Muscle of arm (tissue), 12 donors: ENCODE data around the gene TYMP. TPM values are rescaled to one million over a fixed set of nuclear protein-coding genes. Genes with fewer than 3 reads are reported as not detected.
"Not testable (repeated sequence)": the region's sequence is repeated elsewhere in the genome, so short reads cannot be mapped to it uniquely, and the experiment has no call there.

ENCODE experiments used
- DNase-seq: peaks from one replicate; pipeline ENCODE4 v3.0.0-alpha.2; 2013
- polyA plus RNA-seq, 12 donors: library from polyadenylated mRNA; unstranded; fragments of 120-200 nt; gene quantifications; one replicate each; pipeline ENCODE4 v1.2.1, GENCODE V29; 2013; ENCODE audit not compliant: insufficient read length in 12 of 12

The TYMP gene
- polyA plus RNA-seq, 12 donors, result 1.9 to 25.0 (median 2.9) TPM; not detected in 1

DNA sequence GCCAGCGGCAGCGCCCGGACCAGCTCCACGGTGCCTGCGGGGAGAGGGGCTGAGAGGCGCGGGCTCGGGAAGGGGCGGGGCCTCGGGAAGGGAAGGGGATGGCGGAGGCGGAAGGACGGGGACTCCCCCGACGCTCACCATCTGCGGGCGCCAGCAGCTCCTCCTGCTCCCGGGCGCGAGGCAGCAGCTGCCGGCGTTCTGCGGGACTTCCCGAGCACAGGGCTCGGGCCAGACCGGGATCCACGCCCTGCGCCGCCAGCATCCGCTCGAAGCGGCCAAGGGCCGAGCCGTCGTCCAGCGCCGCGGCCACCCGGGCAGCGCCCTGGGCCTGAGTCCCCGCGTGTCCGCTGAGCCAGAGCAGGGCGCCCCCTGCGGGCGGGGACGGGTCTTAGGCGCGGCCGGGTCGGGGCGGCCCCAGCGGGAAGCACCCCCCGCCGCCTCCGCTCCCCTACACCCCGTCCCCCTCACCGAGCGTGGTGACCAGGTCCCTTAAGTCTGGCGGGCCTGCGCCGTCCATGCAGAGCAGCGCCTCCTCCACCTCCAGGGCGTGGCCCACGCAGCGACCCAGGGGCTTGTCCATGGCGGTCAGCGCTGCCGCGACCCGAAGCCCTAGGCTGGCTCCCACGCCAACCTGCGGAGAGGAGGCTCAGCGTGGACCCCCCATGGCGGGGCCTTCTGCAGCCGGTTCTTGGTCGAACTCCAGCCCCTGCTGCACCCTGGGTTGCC is 3.5 kb downstream of the TYMP start:
- peak; percentile 78 for DNase-seq

DNA sequence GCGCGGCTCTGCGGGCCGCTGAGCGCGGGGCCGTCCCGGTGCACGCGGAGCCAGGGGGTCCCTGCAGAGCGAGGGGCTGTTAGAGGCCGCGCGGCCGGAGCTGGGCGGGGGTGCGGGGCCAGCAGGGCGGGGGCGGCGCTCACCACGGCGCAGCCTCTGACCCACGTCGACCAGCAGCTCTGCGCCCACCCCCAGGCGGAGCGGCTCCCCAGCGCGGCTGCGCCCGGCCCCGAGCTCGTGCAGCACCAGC is 4.0 kb downstream of the TYMP start:
- DNase-seq, result no peak

DNA sequence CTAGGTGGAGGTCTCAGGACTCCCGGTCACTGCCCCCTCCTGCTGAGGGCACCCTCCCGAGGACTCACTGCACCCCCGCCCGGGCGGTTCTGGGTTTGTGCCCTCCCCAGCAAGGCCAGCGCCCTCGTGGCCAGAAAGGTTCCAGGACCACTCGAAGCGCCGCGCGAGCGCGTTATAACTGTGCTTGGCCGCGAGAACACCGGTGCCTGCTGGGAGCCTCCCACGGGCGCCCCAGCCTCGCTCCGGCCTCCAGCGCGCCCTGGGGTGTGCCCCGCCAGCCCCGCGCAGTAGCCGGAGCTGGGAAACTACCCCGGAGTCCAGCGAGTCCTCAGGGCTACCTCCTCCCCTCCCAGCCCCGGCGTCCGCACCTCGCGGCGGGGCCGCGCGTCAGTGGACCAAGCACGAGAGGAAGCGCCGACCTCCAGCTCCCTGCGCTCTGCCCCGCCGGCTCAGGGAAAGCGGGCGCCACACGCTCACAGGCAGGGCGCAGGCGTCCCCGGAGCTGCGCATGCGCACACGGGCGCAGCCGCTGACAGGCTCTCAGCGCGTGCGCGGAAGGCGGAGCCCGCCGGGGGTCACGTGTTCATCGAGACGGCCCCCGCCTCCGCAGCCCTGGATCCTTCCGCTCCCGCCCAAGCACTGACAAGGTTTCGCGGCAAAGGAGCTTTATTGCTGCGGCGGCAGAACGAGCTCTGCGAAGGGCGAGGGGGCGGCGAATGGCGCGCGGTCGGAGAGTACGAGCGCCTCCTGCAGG is 4.5 kb downstream of the TYMP start, which contains the start of gene SCO2:
SCO2 (minus strand) TSS at position 495 of the 754 bp plus-strand sequence. CDS start 1,187 bp downstream, outside the sequence.
- peak; percentile 97 for DNase-seq

DNA sequence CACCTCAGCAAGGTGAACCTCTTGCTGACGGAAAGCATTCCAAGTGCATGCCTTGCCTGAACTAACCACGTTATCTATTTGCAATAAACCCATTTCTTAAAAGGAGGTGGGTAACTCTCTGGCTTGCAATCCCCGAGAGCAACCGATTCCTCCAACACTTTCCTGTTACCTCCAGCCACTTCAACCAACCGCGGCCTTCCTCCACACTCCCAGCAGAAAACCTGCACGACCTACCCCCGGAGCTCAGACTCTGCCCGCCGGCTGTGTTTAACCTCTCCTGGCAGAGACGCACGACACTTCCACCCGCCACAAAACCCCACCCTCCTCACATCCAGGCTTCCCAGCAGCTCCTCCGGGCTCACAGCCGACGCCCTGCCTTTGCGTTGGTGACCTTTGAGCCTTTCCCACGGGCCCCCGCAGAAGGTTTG is 5.1 kb downstream of the TYMP start:
- no peak for DNase-seq

DNA sequence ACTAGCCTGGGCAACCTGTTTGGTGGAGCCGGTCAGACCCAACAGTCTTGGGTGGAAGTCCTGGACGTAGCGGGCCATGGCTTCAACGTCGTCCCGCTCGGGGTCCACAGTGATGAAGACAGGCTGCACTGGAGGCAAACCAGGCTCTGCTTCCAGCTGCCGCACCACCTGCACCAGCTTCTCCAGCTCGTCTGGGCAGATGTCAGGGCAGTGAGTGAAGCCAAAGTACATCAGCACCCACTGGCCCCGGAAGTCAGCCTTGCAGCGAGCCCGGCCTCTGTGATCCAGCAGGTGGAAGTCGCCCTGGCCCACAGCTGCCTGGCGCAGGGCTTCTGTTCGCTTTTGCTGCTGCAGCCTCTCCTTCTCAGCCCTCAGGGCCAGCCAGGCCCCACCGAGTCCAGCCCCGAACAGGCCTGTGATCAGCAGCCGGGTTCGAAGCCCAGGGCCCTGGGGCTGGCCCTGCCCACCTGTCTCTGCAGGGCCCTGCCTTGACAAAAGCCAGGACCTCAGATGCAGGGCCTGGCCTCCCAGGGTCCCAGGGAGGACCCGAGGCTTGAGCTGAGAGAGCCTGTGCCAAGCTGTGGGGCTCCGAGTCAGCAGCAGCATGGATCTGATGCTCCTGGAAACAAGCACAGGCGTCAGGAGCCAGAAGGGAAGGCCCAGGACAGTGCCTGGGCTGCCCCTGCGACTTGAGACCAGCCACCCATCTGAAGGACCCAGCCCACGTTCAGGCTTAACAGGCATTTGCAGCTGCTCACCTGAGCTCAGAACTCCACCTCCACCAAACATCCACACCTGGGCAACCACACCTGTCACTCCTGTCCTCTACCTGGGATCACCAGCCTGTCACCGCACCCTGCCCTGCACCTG is 5.8 kb downstream of the TYMP start:
- DNase-seq, result no peak

DNA sequence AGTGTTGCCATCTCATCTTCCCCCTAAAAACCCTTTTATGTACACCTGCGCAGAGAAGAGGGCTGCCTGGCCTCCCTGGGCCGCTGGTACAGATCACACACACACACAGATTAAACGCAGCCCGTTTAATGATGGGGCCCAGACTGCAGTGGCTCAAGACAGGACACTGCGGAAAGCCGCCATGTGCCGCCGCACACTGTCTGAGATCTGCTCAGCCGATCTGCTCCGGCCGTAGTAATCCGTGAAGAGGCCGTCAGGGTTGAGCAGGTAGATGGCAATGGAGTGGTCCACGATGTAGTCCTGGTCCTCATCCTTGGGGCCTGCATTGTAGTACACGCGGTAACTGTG is 6.4 kb downstream of the TYMP start:
- DNase-seq, result no peak

DNA sequence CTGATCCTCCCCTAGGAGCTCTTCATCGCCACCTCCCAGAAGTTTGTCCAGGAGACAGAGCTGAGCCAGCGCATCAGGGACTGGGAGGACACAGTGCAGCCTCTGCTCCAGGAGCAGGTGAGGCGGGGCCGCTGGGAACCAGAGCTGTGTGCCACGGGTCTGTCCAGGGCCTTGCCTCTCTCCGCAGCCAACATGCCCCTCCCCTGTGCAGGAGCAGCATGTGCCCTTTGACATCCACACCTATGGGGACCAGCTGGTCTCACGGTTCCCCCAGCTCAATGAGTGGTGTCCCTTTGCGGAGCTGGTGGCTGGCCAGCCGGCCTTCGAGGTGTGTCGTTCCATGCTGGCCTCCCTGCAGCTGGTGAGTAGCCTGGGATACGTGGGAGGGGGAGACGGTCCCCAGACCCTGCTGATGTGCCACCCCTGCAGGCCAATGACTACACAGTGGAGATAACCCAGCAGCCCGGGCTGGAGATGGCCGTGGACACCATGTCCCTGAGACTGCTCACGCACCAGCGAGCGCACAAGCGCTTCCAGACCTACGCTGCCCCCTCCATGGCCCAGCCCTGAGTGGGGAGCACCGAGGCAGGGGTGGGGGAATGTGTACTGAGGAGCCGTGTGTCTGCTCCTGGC is 6.9 kb downstream of the TYMP start:
- DNase-seq, result no peak

DNA sequence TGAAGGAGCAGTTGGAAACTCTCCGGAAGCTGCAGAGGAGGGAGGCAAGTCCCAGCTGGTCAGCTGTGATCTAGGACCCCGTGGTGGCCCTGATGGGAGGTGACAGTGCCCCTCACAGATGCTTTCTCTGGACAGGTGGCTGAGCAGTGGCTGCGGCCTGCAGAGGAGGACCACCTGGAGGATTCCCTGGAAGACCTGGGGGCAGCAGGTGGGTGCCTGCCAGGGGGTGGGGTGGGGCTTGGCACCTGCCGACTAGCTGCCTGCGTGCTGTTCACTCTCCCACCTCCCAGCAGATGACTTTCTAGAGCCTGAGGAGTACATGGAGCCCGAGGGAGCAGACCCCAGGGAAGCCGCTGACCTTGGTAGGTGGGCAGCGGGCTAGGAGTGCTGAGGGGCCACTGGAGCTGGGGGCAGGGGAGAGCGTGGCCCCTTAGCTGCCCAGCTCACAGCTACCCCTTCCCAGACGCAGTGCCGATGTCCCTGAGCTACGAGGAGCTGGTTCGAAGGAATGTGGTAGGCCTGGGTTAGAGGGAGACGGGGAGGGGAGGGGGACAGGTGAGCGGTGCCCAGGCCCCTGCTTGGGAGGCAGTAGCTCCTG is 7.5 kb downstream of the TYMP start:
- DNase-seq, result no peak

DNA sequence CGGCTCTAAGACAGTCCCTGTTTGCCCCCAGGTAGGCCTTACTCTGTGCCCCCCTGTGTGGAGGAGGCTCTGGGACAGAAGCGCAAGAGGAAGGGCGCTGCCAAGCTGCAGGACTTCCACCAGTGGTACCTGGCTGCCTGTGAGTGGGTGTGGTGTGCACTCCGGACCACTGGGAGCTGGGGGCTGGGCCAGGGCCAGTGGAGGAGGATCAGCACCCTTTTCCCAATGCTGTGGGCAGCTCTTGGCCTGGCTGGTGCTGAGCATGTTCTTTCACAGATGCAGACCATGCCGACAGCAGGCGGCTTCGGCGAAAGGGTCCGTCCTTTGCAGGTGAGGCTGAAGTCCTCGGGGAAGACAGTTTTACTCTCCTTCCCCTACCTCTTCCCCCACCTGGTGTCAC is 8.1 kb downstream of the TYMP start:
- no peak for DNase-seq

DNA sequence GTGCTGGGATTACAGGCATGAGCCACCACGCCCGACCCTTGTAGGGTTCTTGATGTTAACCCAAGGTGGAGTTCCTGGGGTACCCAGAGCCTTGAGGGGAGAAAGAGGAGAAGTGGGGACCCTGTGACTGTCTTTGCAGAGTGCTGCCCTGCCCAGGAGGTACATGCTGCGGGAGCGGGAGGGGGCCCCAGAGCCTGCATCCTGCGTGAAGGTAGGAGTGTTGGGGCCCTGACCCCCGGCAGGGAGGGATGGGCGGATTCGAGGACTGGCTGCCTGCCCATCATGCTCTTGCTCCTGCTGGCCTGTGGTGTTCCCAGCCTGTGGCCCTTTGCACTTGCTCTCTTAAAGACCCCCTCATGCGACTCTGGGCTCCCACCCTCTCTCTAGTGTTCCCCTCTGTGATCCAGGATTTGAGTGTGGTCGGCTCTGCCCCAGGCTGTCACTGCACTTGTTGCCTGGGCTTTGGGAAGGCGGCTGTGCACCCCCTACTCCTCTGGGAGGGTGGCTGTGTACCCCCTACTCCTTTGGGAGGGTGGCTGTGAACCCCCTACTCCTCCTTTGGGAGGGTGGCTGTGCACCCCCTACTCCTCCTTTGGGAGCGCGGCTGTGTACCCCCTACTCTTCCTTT is 8.9 kb downstream of the TYMP start:
- no peak for DNase-seq

DNA sequence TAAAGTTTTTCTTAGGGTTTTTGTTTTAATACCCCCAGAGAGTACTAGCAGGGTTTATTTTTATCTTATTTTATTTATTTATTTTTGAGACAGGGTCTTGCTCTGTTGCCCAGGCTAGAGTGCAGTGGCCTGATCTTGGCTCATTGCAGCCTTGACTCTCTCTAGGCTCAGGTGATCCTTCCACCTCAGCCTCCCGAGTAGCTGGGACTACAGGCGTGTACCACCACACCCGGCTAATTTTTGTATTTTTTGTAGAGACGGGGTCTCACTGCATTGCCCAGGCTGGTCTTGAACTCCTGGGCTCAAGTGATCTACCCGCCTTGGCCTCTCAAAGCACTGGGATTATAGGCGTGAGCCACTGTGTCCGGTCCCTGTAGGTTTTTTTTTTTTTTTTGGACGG is 9.6 kb downstream of the TYMP start:
- not testable (repeated sequence) for DNase-seq

DNA sequence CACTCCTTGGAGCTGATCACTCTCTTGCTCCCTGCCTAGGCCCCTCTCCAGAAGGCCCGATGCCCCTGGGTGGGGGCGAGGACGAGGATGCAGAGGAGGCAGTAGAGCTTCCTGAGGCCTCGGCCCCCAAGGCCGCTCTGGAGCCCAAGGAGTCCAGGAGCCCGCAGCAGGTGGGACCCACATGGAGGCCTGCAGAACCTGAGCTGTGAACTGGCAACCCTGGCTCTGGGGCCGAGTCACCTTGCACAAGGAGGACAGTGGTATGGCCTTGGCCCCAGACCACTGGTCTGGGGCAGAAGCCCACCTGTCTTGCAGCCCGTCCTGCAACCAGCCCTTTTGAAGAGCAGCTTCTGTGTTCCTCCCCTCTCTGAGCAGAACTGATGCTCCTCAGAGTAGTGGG is 10.7 kb downstream of the TYMP start:
- no peak for DNase-seq

DNA sequence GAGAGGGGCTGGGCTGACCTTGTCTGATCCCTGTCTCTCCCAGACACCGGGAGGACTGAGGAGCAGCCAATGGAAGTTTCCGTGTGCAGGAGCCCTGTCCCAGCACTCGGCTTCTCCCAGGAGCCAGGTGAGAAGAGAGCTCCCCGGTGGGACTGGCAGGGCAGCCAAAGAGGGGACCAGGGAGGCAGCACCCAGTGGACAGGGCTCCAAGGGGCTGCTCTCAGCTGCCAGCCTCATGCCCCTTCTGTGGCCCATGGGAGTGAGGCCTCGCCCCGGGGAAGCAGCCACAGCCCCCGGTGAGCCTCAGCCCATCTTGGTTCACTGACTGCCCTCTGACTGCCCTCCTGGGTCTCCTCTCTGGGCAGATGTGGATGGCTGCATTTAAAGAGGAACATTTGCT is 11.2 kb downstream of the TYMP start:
- no peak for DNase-seq

DNA sequence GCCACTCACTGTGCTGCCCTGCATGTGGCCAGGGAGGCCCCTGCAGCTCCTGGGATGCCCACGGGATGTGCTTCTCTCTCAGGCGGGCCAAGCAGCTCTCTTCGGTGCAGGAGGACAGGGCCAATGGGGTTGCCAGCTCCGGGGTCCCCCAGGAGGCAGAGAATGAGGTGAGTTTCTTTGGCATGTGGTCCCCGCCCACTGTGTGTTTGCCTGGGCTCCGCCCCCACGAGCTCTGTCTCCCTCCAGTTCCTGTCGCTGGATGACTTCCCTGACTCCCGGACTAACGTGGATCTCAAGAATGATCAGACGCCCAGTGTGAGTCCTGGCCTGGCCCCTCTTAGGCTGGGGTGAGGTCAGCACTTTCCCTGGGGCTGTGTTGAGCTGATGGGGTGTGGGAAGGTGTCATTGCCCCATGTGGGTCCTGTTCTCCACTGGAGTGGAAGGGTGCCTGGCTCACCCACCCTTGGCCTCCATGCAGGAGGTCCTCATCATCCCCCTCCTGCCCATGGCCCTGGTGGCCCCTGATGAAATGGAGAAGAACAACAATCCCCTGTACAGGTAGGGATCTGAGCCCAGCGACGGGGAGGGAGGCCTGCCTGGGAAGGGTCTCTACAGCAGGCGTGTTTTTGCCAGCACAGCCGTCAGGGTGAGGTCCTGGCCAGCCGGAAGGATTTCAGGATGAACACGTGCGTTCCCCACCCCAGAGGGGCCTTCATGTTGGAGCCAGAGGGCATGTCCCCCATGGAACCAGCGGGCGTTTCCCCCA is 12.1 kb downstream of the TYMP start:
- no peak for DNase-seq

DNA sequence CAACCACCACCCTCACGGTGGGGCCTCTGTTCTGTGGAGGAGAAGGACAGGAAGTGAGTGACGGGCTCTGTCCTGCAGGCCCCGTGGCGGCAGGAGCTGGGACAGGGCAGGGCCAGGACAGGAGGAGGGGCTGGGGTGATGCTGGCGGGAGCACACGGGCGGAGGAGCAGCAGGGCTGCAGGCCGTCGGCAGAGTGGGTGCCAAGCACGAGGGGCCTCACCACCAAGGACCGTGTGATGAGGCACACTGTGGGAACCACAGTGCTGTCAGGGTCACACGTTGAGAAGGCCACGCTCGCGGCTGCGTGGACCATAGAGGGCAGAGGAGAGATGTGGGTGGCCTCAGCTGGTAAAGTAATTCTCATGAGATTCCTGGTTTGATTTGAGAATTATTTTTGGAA is 12.9 kb downstream of the TYMP start:
- DNase-seq, result no peak

DNA sequence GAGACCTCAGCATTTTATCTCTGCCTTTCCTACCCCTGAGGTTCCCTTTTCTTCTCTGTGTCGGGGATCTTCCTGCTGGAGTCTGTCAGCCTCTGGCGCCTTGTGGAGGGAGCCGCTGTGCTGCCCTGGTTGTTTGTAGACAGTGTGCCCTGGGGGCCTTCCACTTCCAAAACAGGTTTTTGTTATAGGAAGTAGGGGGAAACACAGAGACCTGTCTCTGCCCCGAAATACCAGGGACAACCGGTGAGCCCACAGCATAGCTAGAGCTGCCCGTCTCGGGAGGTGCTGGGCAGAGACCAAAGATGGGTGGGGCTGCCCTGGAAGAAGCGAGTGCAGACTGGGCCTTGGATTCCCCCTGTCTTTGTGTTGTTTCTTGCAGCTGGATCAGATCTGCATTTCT is 13.7 kb downstream of the TYMP start:
- DNase-seq, result no peak

DNA sequence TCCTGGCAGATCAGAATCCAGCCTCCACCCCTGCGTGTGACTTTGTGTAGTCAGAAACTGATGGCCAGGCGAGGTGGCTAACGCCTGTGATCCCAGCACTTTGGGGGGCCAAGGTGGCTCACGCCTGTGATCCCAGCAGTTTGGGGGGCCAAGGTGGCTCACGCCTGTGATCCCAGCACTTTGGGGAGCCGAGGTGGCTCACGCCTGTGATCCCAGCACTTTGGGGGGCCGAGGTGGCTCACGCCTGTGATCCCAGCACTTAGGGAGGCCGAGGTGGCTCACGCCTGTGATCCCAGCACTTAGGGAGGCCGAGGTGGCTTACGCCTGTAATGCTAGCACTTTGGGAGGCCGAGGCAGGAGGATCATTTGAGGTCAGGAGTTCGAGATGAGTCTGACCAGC is 16.6 kb downstream of the TYMP start:
- no peak for DNase-seq

DNA sequence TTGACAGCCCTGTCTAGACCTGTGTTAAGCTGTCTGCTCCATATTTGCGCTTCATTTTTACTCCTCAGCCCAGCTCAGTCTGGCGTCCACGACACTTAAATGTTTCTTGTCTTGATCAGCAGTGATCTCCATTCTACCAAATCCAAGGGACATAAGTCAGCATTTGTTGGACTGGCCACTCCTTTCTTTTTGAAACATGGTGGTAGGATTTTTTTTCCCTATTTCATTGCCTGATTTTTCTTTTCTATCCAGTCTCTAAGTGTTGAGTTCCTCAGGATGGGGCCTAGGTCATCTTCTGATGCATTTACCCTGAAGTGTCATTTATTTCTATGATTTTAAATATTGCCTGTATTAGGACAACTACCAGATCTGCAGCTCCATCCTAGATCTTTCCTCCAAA is 20.9 kb downstream of the TYMP start:
- DNase-seq, result no peak

DNA sequence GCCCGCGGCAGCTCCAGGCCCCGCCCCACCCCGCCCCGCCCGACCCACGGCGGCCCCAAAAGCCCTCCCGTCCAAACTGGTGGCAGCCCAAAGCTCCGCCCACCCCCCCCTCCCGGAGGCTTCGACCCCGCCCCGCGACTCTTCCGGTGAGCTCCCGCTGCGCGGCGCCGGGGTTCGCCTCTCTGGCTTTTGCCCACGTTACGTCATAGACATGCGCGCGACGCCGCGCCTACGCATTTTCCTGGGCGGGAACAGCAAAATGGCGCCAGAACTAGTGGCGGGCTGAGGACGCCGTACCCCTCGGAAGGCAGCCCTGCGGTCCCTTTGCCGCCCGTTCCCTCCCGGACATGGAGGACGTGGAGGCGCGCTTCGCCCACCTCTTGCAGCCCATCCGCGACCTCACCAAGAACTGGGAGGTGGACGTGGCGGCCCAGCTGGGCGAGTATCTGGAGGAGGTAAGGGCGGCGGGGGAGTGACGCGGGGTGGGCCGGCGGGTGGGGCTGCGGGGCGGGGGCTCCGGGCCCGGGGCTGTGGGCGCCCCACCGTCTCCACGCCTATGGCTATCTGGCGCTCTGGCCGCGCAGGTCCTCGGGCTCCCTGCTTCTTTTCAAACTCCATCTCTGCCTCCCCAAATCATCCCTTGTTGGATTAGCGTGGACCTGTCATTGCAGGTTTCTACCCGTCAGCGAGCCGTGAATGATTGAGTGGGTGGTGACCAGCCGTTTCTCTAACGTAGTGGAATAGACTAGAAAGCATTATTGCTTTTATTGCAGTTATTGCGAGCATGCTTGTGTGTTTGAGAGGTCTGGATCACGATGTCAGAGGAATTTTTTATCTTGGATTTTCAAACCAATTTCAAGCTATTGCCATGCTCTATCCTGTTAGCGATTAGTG is 21.6 kb downstream of the TYMP start, which contains the start of gene NCAPH2:
NCAPH2 (plus strand) TSS at position 234 of the 894 bp plus-strand sequence; CDS start at position 348, 114 bp downstream.
- peak; percentile 99 for DNase-seq
